Natural killer cell (primary cell): ENCODE measurements around the gene HERC3. TPM values are rescaled to one million over a fixed set of nuclear protein-coding genes. Genes with fewer than 3 reads are reported as not detected.

Source experiments
- ATAC-seq, 3 donors: fragments of 150-1000 bp in 2 of 3; fragments of 200-7000 bp in 1 of 3; cut with Tn5 transposase; 1 replicate in 1 of 3; 2 replicates in 2 of 3; pipeline ENCODE4 v1.10.0; 2021; ENCODE audit warnings: mild to moderate bottlenecking in 2 of 3, moderate library complexity in 2 of 3
- DNase-seq, 2 donors: peaks; one replicate each; pipeline versions ENCODE4 v3.0.0 to v3.0.0-alpha.2; 2013 to 2021; ENCODE audit warnings: mixed read lengths in 1 of 2
- H3K27ac ChIP-seq: one replicate; pipeline ENCODE4 v1.5.1; 2013; ENCODE audit warnings: mild to moderate bottlenecking, low read length
- H3K27me3 ChIP-seq: one replicate; pipeline ENCODE4 v1.6.1; 2013; ENCODE audit warnings: low read length; ENCODE audit not compliant: control insufficient read depth, insufficient read depth
- H3K36me3 ChIP-seq: one replicate; pipeline ENCODE4 v1.6.1; 2013; ENCODE audit warnings: low read length; ENCODE audit not compliant: control insufficient read depth, insufficient read depth
- H3K4me1 ChIP-seq: one replicate; pipeline ENCODE4 v1.6.1; 2013; ENCODE audit warnings: low read length; ENCODE audit not compliant: control insufficient read depth, insufficient read depth
- H3K4me3 ChIP-seq: one replicate; pipeline ENCODE4 v1.5.1; 2013; ENCODE audit warnings: low read length
- H3K9me3 ChIP-seq: one replicate; pipeline ENCODE4 v1.6.1; 2013; ENCODE audit warnings: low read length; ENCODE audit not compliant: control insufficient read depth, insufficient read depth
- H3K27ac Mint-ChIP-seq, 2 donors: one replicate each; pipeline ENCODE4 v1.8.0; 2022; ENCODE audit warnings: mild to moderate bottlenecking in 2 of 2, mixed read lengths in 2 of 2, moderate library complexity in 1 of 2
- H3K27me3 Mint-ChIP-seq, 2 donors: one replicate each; pipeline ENCODE4 v1.8.0; 2022; ENCODE audit warnings: low read depth in 2 of 2, mixed read lengths in 2 of 2
- H3K36me3 Mint-ChIP-seq: one replicate; pipeline ENCODE4 v1.8.0; 2022; ENCODE audit warnings: mixed read lengths
- H3K4me1 Mint-ChIP-seq, 2 donors: one replicate each; pipeline ENCODE4 v1.8.0; 2022; ENCODE audit warnings: mixed read lengths in 2 of 2
- H3K4me3 Mint-ChIP-seq: one replicate; pipeline ENCODE4 v1.8.0; 2022; ENCODE audit warnings: mild to moderate bottlenecking, moderate library complexity, mixed read lengths
- H3K9me3 Mint-ChIP-seq, 2 donors: one replicate each; pipeline ENCODE4 v1.8.0; 2022; ENCODE audit warnings: mixed read lengths in 2 of 2
- WGBS: methylation state at CpG from one replicate; pipeline ENCODE4 v1.1.7; 2013; ENCODE audit warnings: missing lambda C conversion rate; ENCODE audit not compliant: insufficient coverage; 5-methylcytosine and 5-hydroxymethylcytosine counted together
- intact Hi-C: fragments of 100-400 bp; cut with micrococcal nuclease; formaldehyde crosslinking; loops from one replicate; pipeline ENCODE4 v1.14.2; 2022
- total RNA-seq, 4 donors: library from RNA; stranded (reverse); fragments of 120-200 nt in 1 of 4; gene quantifications; one replicate each; pipeline versions ENCODE4 v1.2.3 to v1.2.4, GENCODE V29; 2013 to 2022
- TF ChIP-seq, protein P1 (sequence below): fragments of 200-600 bp; IDR thresholded peaks from one replicate; pipeline ENCODE4 v1.8.0; 2022; ENCODE audit warnings: antibody characterized with exemption

HERC3 gene
- total RNA-seq, 3 donors from 2014 or later (not counting 1 experiment from before 2014, with no cell fraction given): 59.1 to 85.0 (median 61.9) TPM

DNA sequence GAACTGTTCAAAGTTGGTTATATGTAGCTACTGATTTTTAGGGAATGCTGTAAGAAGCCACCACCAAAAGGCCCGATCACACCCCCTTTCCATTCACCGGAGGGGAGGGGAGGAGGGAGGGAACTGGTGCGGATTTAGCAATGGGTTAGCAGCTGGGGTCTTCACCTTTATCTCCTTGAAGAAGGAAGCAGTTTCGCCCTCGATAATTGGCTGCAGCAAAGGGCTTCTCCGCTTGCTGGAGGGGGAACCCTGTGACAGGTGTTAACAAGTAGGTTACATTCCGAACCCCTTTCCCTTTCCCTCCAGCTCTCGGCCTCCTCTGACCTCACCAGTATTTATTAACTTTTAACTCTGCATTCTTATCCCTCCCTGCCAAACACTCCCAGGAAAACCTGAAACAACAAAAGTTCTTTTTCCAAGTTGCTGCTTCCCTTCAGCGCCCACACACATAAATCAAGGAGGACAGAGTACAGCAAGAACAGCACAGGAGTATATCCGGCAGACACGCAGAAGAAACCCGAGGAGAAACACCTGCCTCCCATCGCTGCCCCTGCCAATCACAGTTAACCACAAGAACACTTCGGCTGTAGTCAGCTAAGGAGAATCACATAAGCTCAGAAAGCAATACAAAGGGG is 145.1 kb downstream of the HERC3 start:
- H3K27me3 Mint-ChIP-seq: no peaks in the 10 kb centered on the region

DNA sequence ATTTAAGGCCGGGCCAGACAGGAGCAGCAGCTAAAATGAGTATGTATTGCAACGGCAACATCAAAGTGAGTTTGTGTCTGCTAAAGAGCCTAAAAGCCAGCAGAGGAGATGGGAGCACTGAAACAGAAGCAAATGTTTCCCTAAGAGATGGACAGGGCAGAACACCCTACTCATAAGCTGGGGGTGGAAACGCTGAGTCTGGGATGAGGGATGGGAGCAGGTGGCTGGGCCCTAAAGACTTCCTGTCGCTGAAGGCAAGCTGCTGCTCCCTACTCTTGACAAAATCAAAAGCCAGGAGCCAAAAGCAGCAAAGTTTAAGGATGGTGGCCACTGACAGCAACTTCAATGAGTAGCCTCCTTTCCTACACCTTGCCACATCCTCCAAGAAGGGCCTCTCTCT is 145.9 kb downstream of the HERC3 start:
- intact Hi-C loops: no loop called here
- peaks cover 12 to 19% of the 10 kb centered on the region in 2 donors for H3K4me1 Mint-ChIP-seq
- no peaks in the 10 kb centered on the region for H3K9me3 Mint-ChIP-seq
- Histone ChIP-seq H3K27ac (no peak overlapping the region), H3K4me1 (peaks cover 15% of the 10 kb centered on the region), H3K36me3 (peaks cover 2% of the 10 kb centered on the region), H3K27me3 (no peaks in the 10 kb centered on the region), H3K9me3 (no peaks in the 10 kb centered on the region), H3K4me3 (no peak overlapping the region)
- H3K27me3 Mint-ChIP-seq: no peaks in the 10 kb centered on the region
- WGBS: 82% methylated on average over 4 of the region's 4 CpGs
- H3K27ac Mint-ChIP-seq: peak overlapping the region in 1 of 2 donors; percentile 37
- H3K4me3 Mint-ChIP-seq: no peak overlapping the region
- TF ChIP-seq, protein P1, sequence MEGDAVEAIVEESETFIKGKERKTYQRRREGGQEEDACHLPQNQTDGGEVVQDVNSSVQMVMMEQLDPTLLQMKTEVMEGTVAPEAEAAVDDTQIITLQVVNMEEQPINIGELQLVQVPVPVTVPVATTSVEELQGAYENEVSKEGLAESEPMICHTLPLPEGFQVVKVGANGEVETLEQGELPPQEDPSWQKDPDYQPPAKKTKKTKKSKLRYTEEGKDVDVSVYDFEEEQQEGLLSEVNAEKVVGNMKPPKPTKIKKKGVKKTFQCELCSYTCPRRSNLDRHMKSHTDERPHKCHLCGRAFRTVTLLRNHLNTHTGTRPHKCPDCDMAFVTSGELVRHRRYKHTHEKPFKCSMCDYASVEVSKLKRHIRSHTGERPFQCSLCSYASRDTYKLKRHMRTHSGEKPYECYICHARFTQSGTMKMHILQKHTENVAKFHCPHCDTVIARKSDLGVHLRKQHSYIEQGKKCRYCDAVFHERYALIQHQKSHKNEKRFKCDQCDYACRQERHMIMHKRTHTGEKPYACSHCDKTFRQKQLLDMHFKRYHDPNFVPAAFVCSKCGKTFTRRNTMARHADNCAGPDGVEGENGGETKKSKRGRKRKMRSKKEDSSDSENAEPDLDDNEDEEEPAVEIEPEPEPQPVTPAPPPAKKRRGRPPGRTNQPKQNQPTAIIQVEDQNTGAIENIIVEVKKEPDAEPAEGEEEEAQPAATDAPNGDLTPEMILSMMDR: no peak
- DNase-seq (peak in 1 of 2 donors; percentile 6), ATAC-seq (no peak)
- H3K36me3 Mint-ChIP-seq: no peaks in the 10 kb centered on the region

More for the DNA sequence above, 145.1 kb downstream of the HERC3 start:
- Histone ChIP-seq H3K27me3 (no peaks in the 10 kb centered on the region), H3K27ac (no peak overlapping the region), H3K9me3 (no peaks in the 10 kb centered on the region), H3K36me3 (peaks cover 2% of the 10 kb centered on the region), H3K4me3 (no peak overlapping the region), H3K4me1 (peaks cover 15% of the 10 kb centered on the region)
- TF ChIP-seq, protein P1: no peak
- WGBS: 21% methylated on average over 12 of the region's 14 CpGs
- Mint-ChIP-seq H3K27ac (peak overlapping the region in 1 of 2 donors; percentile 37), H3K4me3 (peak overlapping the region; percentile 32), H3K36me3 (no peaks in the 10 kb centered on the region), H3K4me1 (peaks cover 12 to 19% of the 10 kb centered on the region in 2 donors), H3K9me3 (no peaks in the 10 kb centered on the region)
- ATAC-seq: peak in 2 of 3 donors; percentile 64 to 83
- intact Hi-C loops: no loop called here
- peak in 1 of 2 donors; percentile 59 for DNase-seq

DNA sequence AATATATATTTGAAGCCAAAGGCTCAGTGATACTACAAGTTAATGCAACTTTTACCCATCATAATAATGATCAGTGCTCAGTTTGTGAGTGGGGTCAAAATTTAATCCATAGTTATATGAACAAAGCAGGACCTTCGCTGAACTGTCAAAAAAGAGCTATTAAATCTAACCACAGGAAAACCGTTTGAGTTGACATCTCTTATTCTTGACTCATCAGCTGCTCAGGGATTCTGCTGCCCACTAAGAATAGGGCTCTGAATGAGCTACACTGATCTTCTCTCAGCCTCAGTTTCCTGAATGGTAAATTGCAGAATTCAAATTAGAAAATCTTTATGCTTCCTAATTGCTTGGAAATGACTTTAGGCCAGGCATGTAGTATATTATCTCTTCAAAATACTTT is 150.3 kb downstream of the HERC3 start:
- Mint-ChIP-seq H3K4me3 (no peak overlapping the region), H3K4me1 (peaks cover 7 to 9% of the 10 kb centered on the region in 2 donors), H3K27ac (no peak overlapping the region), H3K36me3 (peaks cover 6% of the 10 kb centered on the region), H3K27me3 (no peaks in the 10 kb centered on the region), H3K9me3 (no peaks in the 10 kb centered on the region)
- Histone ChIP-seq H3K36me3 (peaks cover 11% of the 10 kb centered on the region), H3K4me1 (peaks cover 11% of the 10 kb centered on the region), H3K27me3 (no peaks in the 10 kb centered on the region), H3K27ac (no peak overlapping the region), H3K4me3 (no peak overlapping the region), H3K9me3 (no peaks in the 10 kb centered on the region)
- TF ChIP-seq, protein P1: no peak
- no peak for DNase-seq
- WGBS: 51% methylated on average over 2 of the region's 2 CpGs
- intact Hi-C loops: no loop called here
- ATAC-seq: no peak

DNA sequence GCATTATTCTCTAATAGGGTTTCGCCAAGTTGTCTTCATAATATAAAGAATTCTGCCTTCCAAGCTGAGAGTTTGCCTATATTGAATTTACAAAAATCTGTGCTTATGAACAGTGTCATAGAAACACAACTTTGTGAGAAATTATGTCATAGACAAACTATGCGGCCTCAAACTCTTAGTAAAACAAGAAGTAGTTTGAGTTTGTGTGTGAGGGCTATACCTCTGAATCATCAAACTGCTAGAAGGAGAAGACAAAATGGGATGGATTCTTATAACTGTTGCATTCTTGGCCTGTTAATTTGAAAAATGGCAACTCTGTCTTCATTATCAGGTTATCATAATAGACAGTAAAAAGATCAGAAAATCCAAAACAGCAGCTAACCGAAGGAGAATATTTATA is 151.4 kb downstream of the HERC3 start:
- no peak for ATAC-seq
- H3K36me3 ChIP-seq: peaks cover 12% of the 10 kb centered on the region
- Mint-ChIP-seq H3K4me1 (no peaks in the 10 kb centered on the region), H3K27me3 (no peaks in the 10 kb centered on the region), H3K9me3 (no peaks in the 10 kb centered on the region), H3K4me3 (no peak overlapping the region), H3K27ac (no peak overlapping the region), H3K36me3 (peaks cover 12% of the 10 kb centered on the region)
- H3K27ac ChIP-seq: no peak overlapping the region
- intact Hi-C loops: no loop called here
- H3K27me3 ChIP-seq: no peaks in the 10 kb centered on the region
- no peak overlapping the region for H3K4me3 ChIP-seq
- H3K4me1 ChIP-seq: no peaks in the 10 kb centered on the region
- no peaks in the 10 kb centered on the region for H3K9me3 ChIP-seq
- WGBS: 100% methylated on average over 3 of the region's 3 CpGs
- TF ChIP-seq, protein P1: no peak
- no peak for DNase-seq
